Parathyroid adenoma (tissue), 2 donors: ENCODE results near the gene SLC4A4.

Experiments used
- H2AFZ ChIP-seq: fragments of 300-600 bp; sonication (generic); one replicate; pipeline ENCODE4 v1.7.0; 2017; ENCODE audit warnings: antibody characterized with exemption, mild to moderate bottlenecking
- H3K27ac ChIP-seq: fragments of 300-600 bp; sonication (generic); one replicate; pipeline ENCODE4 v1.7.0; 2017
- H3K27me3 ChIP-seq: fragments of 300-600 bp; sonication (generic); one replicate; pipeline ENCODE4 v1.7.0; 2017; ENCODE audit warnings: low read length; ENCODE audit not compliant: control insufficient read depth, insufficient read depth
- H3K36me3 ChIP-seq: fragments of 300-600 bp; sonication (generic); one replicate; pipeline ENCODE4 v1.7.0; 2017; ENCODE audit warnings: low read length; ENCODE audit not compliant: control insufficient read depth, insufficient read depth
- H3K4me1 ChIP-seq: fragments of 300-600 bp; sonication (generic); one replicate; pipeline ENCODE4 v1.7.0; 2017; ENCODE audit warnings: control low read depth
- H3K4me2 ChIP-seq: fragments of 300-600 bp; sonication (generic); one replicate; pipeline ENCODE4 v1.7.0; 2017; ENCODE audit warnings: low read length
- H3K4me3 ChIP-seq: fragments of 300-600 bp; sonication (generic); one replicate; pipeline ENCODE4 v1.7.0; 2017; ENCODE audit warnings: low read depth, low read length
- H3K79me2 ChIP-seq: fragments of 300-600 bp; sonication (generic); one replicate; pipeline ENCODE4 v1.7.0; 2017; ENCODE audit warnings: control low read depth
- H3K9ac ChIP-seq: fragments of 300-600 bp; sonication (generic); one replicate; pipeline ENCODE4 v1.7.0; 2017; ENCODE audit warnings: mild to moderate bottlenecking
- H3K9me3 ChIP-seq: fragments of 300-600 bp; sonication (generic); one replicate; pipeline ENCODE4 v1.7.0; 2017; ENCODE audit warnings: low read length; ENCODE audit not compliant: control insufficient read depth
- CTCF ChIP-seq: fragments of 300-600 bp; sonication (generic); IDR thresholded peaks from one replicate; pipeline ENCODE4 v1.7.0; 2017; ENCODE audit warnings: antibody characterized with exemption, mild to moderate bottlenecking
- donor health status: primary hyperparathyroidism.

The SLC4A4 gene

GRCh38 chr4:71294301-71294700 is 44.5 kb upstream of the SLC4A4 start:
- TF ChIP-seq CTCF: no peak
- Histone ChIP-seq H3K4me2 (no peak overlapping the region), H3K9me3 (no peaks in the 10 kb centered on the region), H3K4me1 (peaks cover 4% of the 10 kb centered on the region), H3K9ac (no peak overlapping the region), H3K27ac (no peak overlapping the region), H3K27me3 (no peaks in the 10 kb centered on the region), H3K4me3 (no peak overlapping the region), H2AFZ (no peak overlapping the region), H3K79me2 (peaks cover 7% of the 10 kb centered on the region), H3K36me3 (no peaks in the 10 kb centered on the region)

GRCh38 chr4:71296945-71297344 is 41.9 kb upstream of the SLC4A4 start:
- Histone ChIP-seq H3K79me2 (peaks cover 11% of the 10 kb centered on the region), H3K4me1 (no peaks in the 10 kb centered on the region), H3K9me3 (no peaks in the 10 kb centered on the region), H3K36me3 (no peaks in the 10 kb centered on the region), H3K4me2 (no peak overlapping the region), H2AFZ (no peak overlapping the region), H3K4me3 (no peak overlapping the region), H3K9ac (no peak overlapping the region), H3K27me3 (no peaks in the 10 kb centered on the region), H3K27ac (no peak overlapping the region)
- no peak for TF ChIP-seq CTCF

DNA sequence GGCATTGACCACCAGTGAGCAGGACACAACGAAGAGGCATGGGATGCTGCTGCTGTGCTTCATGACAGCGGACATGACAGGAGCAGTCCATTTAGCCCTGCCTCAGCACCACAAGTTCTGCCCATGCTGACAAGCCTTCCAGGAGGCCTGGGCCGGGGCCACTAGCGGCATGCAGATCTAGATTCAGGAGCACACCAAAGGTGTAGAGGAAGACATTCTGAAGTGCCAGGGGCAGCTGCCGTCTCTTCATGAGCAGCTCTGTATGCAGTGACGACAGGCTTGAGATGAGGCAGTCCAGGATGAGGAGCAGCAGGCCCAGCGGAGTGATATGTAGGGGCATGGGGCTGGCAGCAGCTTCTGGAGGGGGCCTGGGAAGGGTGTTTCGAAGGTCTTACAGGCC is 38.5 kb upstream of the SLC4A4 start:
- Histone ChIP-seq H3K4me3 (no peak overlapping the region), H3K4me2 (no peak overlapping the region), H3K27me3 (no peaks in the 10 kb centered on the region), H3K9ac (no peak overlapping the region), H2AFZ (no peak overlapping the region), H3K9me3 (no peaks in the 10 kb centered on the region), H3K79me2 (peaks cover 8% of the 10 kb centered on the region), H3K27ac (no peak overlapping the region), H3K4me1 (no peaks in the 10 kb centered on the region), H3K36me3 (no peaks in the 10 kb centered on the region)
- no peak for TF ChIP-seq CTCF

- Histone ChIP-seq H3K4me2 (no peak overlapping the region), H3K36me3 (no peaks in the 10 kb centered on the region), H3K9ac (no peak overlapping the region), H3K79me2 (peaks cover 7% of the 10 kb centered on the region), H3K27me3 (no peaks in the 10 kb centered on the region), H3K9me3 (no peaks in the 10 kb centered on the region), H3K27ac (no peak overlapping the region), H3K4me1 (no peaks in the 10 kb centered on the region), H2AFZ (no peak overlapping the region), H3K4me3 (no peak overlapping the region)
- no peak for TF ChIP-seq CTCF
Observed at GRCh38 chr4:71300964-71301363, 37.9 kb upstream of the SLC4A4 start.

DNA sequence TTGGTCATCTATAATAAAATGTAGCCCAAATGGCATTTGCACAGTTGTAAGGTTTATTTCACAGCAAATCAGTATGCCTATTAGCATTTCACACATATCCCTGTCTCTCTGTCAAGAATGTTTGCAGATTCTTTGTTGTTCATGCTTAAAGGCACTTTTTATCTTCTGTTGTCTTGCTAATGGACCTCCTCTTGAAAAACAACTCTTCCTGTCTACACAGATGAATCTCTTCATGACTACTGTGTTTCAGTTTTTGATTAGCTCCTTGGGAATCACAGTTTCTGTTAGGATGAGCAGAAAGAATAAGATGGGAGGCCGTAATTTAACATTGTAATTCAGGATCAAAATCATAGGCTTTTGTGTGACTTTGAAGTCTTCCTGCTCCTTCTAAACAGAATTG is 35.5 kb upstream of the SLC4A4 start:
- H3K79me2 ChIP-seq: peaks cover 7% of the 10 kb centered on the region
- TF ChIP-seq CTCF: no peak
- no peaks in the 10 kb centered on the region for H3K36me3 ChIP-seq
- no peaks in the 10 kb centered on the region for H3K9me3 ChIP-seq
- no peak overlapping the region for H3K9ac ChIP-seq
- H3K4me1 ChIP-seq: no peaks in the 10 kb centered on the region
- H3K27me3 ChIP-seq: no peaks in the 10 kb centered on the region
- H3K4me3 ChIP-seq: no peak overlapping the region
- H2AFZ ChIP-seq: no peak overlapping the region
- H3K27ac ChIP-seq: no peak overlapping the region
- H3K4me2 ChIP-seq: no peak overlapping the region
